HL-60 (cell line): ENCODE measurements around the gene SPSB2.

ENCODE experiments used
- POLR2AphosphoS5 ChIP-seq: IDR thresholded peaks from 2 replicates; pipeline ENCODE4 v1.6.1; 2012; ENCODE audit warnings: low read depth
- REST ChIP-seq: IDR thresholded peaks from 2 replicates; pipeline ENCODE4 v1.6.1; 2012; ENCODE audit warnings: low read depth; ENCODE audit not compliant: insufficient replicate concordance
- TF ChIP-seq, protein P1 (sequence below): IDR thresholded peaks from one replicate; pipeline ENCODE4 v1.5.1; 2011; ENCODE audit warnings: low read length, control low read depth, inconsistent platforms; ENCODE audit not compliant: insufficient read depth

DNA sequence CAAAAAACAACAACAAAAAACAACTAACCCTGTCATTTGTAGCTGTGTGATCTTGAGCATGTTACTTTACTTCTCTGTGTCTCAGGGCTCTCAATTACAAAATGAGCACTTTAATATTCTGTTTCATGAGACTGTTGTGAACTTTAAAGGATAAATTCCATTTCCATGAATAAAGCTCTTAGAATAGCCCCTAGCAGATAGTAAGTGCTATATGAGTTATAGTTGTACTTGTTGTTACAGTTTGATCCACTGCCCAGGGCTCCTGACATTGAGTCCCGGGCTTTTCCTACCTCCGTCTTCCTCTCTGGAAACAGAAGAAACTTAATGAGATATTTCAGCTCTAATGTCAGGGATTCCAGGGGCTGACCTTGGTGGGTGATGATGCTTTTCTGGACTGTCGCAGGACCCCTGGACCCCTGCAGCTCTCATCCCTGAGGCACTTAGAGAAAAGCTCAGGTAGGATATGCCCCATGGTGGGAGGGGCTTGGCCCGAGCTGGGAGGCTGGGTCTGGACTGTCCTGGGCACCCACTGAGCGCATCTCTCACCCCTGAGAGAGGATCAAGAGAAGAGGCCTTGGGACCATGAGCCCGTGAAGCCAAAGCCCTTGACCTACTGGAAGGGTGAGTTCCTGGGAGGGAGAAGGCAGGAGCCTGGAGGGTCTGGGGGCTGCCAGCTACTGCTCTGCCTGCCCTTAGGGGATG is 39.8 kb downstream of the SPSB2 start:
- TF ChIP-seq, protein P1, sequence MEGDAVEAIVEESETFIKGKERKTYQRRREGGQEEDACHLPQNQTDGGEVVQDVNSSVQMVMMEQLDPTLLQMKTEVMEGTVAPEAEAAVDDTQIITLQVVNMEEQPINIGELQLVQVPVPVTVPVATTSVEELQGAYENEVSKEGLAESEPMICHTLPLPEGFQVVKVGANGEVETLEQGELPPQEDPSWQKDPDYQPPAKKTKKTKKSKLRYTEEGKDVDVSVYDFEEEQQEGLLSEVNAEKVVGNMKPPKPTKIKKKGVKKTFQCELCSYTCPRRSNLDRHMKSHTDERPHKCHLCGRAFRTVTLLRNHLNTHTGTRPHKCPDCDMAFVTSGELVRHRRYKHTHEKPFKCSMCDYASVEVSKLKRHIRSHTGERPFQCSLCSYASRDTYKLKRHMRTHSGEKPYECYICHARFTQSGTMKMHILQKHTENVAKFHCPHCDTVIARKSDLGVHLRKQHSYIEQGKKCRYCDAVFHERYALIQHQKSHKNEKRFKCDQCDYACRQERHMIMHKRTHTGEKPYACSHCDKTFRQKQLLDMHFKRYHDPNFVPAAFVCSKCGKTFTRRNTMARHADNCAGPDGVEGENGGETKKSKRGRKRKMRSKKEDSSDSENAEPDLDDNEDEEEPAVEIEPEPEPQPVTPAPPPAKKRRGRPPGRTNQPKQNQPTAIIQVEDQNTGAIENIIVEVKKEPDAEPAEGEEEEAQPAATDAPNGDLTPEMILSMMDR, result no peak
- TF ChIP-seq POLR2AphosphoS5 (no peak), REST (no peak)
